Measurements from ENCODE around the gene SSUH2.

SSUH2 gene

DNA sequence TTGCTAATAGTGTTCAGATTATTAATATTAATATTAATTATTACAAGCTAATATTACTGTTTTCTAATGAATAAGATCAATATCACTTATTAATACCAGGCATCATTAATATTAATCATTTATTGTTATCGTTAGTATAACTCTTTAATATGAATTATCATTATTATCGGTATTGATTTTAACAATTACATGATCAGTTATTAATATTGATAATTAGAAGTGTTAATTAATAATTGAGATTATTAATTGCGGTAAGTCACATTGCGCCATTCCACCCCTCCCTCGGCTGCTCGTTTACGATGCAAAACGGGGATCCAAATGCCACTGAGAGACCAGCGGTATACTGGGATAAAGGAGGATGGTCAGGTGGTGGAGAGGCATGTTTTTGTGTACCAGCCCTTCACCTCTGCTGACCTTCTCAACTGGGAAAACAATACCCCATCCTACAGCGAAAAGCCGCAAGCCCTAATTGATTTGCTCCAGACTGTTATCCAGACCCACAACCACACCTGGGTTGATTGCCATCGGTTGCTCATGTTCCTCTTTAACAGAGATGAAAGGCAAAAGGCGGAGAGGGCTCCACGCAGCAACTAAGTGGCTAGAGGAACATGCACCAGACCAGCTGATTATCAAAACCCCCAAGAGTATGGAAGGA is 28.6 kb upstream of the SSUH2 start:
- Histone ChIP-seq H3K36me3 (ENCODE audit: insufficient read depth, low read length) (no peaks in the 10 kb centered on the region), H3K9me3 (ENCODE audit: low read depth, low read length) (no peaks in the 10 kb centered on the region), H3K27ac (no peak overlapping the region), H3K9ac (ENCODE audit: insufficient read length) (no peak overlapping the region), H3K4me3 (no peak overlapping the region)
- no peak for TF ChIP-seq FOXP2 (optimal IDR thresholded peaks at IDR 0.05; ENCODE audit: control extremely low read depth, extremely low read length, insufficient read depth)
- no peak for TF ChIP-seq EZH2 (IDR thresholded peaks at IDR 0.05)
- TF ChIP-seq POLR2AphosphoS5 (IDR thresholded peaks at IDR 0.05; ENCODE audit: borderline replicate concordance, low read depth, low read length), result no peak
- DNase-seq (ENCODE audit: low read depth, low spot score), result no peak

DNA sequence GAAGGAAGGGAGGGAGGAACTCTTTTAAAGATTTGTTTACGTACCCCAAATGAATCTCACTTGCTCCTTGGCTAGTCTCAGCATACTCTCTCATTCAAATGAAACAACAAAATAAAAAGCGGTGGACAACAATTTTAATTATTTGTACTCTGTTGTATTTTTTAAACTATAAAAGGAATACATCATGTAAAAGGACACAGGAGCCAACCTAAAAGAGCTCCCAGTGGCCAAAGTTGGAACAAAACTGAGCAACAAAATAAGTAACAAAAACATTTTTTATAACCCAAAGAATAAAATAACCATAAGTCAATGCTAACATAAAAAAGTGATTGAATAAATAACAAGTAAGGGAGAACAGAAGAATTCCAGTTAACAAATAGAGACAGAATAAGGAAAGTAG is 24.4 kb upstream of the SSUH2 start:
- no peaks in the 10 kb centered on the region for H3K9me3 ChIP-seq (ENCODE audit: low read depth, low read length)
- TF ChIP-seq POLR2AphosphoS5 (IDR thresholded peaks at IDR 0.05; ENCODE audit: borderline replicate concordance, low read depth, low read length) (no peak), FOXP2 (optimal IDR thresholded peaks at IDR 0.05; ENCODE audit: control extremely low read depth, extremely low read length, insufficient read depth) (no peak)
- DNase-seq (ENCODE audit: low read depth, low spot score), result no peak
- no peak overlapping the region for H3K4me3 ChIP-seq
- H3K27ac ChIP-seq, result no peak overlapping the region
- no peak overlapping the region for H3K9ac ChIP-seq (ENCODE audit: insufficient read length)
- H3K36me3 ChIP-seq (ENCODE audit: insufficient read depth, low read length), result no peaks in the 10 kb centered on the region

- no peak for DNase-seq (ENCODE audit: low read depth, low spot score)
- Histone ChIP-seq H3K36me3 (ENCODE audit: insufficient read depth, low read length) (no peaks in the 10 kb centered on the region), H3K4me3 (no peak overlapping the region), H3K27ac (no peak overlapping the region), H3K9ac (ENCODE audit: insufficient read length) (no peak overlapping the region), H3K9me3 (ENCODE audit: low read depth, low read length) (no peaks in the 10 kb centered on the region)
- TF ChIP-seq POLR2AphosphoS5 (IDR thresholded peaks at IDR 0.05; ENCODE audit: borderline replicate concordance, low read depth, low read length) (no peak), EZH2 (IDR thresholded peaks at IDR 0.05) (no peak), FOXP2 (optimal IDR thresholded peaks at IDR 0.05; ENCODE audit: control extremely low read depth, extremely low read length, insufficient read depth) (no peak)
These were observed 23.6 kb upstream of the SSUH2 start for GRCh38 chr3:8668216-8668615.

- Histone ChIP-seq H3K36me3 (ENCODE audit: insufficient read depth, low read length) (no peaks in the 10 kb centered on the region), H3K9me3 (ENCODE audit: low read depth, low read length) (no peaks in the 10 kb centered on the region), H3K27ac (no peak overlapping the region), H3K9ac (ENCODE audit: insufficient read length) (no peak overlapping the region), H3K4me3 (no peak overlapping the region)
- no peak for DNase-seq (ENCODE audit: low read depth, low spot score)
- TF ChIP-seq FOXP2 (optimal IDR thresholded peaks at IDR 0.05; ENCODE audit: control extremely low read depth, extremely low read length, insufficient read depth), result no peak
- no peak for TF ChIP-seq POLR2AphosphoS5 (IDR thresholded peaks at IDR 0.05; ENCODE audit: borderline replicate concordance, low read depth, low read length)
- TF ChIP-seq EZH2 (IDR thresholded peaks at IDR 0.05), result no peak
These were observed 23.0 kb upstream of the SSUH2 start for GRCh38 chr3:8667463-8668091.

GRCh38 chr3:8665407-8665896 is 20.9 kb upstream of the SSUH2 start:
- H3K4me3 ChIP-seq, result no peak overlapping the region
- DNase-seq (ENCODE audit: low read depth, low spot score), result no peak
- no peaks in the 10 kb centered on the region for H3K36me3 ChIP-seq (ENCODE audit: insufficient read depth, low read length)
- H3K9me3 ChIP-seq (ENCODE audit: low read depth, low read length), result no peaks in the 10 kb centered on the region
- TF ChIP-seq EZH2 (IDR thresholded peaks at IDR 0.05) (no peak), POLR2AphosphoS5 (IDR thresholded peaks at IDR 0.05; ENCODE audit: borderline replicate concordance, low read depth, low read length) (no peak), FOXP2 (optimal IDR thresholded peaks at IDR 0.05; ENCODE audit: control extremely low read depth, extremely low read length, insufficient read depth) (no peak)
- no peak overlapping the region for H3K27ac ChIP-seq
- H3K9ac ChIP-seq (ENCODE audit: insufficient read length), result no peak overlapping the region

GRCh38 chr3:8663177-8664061 is 18.8 kb upstream of the SSUH2 start:
- Histone ChIP-seq H3K4me3 (no peak overlapping the region), H3K9me3 (ENCODE audit: low read depth, low read length) (no peaks in the 10 kb centered on the region), H3K9ac (ENCODE audit: insufficient read length) (no peak overlapping the region), H3K27ac (no peak overlapping the region), H3K36me3 (ENCODE audit: insufficient read depth, low read length) (no peaks in the 10 kb centered on the region)
- no peak for DNase-seq (ENCODE audit: low read depth, low spot score)
- TF ChIP-seq EZH2 (IDR thresholded peaks at IDR 0.05) (no peak), POLR2AphosphoS5 (IDR thresholded peaks at IDR 0.05; ENCODE audit: borderline replicate concordance, low read depth, low read length) (no peak), FOXP2 (optimal IDR thresholded peaks at IDR 0.05; ENCODE audit: control extremely low read depth, extremely low read length, insufficient read depth) (no peak)

DNA sequence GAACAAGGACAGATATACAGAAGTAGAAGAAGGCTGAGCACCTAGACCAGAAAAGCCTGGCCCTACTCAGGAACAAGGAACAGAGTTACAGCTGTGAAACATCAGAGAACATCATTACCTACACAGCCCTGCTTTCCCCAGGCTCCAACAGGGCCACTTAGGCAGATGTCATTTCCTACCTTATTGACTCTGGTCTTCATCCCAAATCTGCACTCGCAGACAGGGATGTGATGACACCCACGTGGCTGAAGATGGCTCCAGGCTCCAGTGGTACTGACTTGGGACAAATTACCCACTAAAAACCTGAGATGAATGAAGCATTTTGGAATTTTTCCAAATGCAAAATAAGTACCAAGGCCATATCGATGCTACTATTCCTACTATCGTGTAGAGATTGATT is 18.0 kb upstream of the SSUH2 start:
- TF ChIP-seq POLR2AphosphoS5 (IDR thresholded peaks at IDR 0.05; ENCODE audit: borderline replicate concordance, low read depth, low read length) (no peak), FOXP2 (optimal IDR thresholded peaks at IDR 0.05; ENCODE audit: control extremely low read depth, extremely low read length, insufficient read depth) (no peak), EZH2 (IDR thresholded peaks at IDR 0.05) (no peak)
- Histone ChIP-seq H3K9me3 (ENCODE audit: low read depth, low read length) (no peaks in the 10 kb centered on the region), H3K4me3 (no peak overlapping the region), H3K36me3 (ENCODE audit: insufficient read depth, low read length) (no peaks in the 10 kb centered on the region), H3K27ac (no peak overlapping the region), H3K9ac (ENCODE audit: insufficient read length) (no peak overlapping the region)
- no peak for DNase-seq (ENCODE audit: low read depth, low spot score)
